Neuronal stem cell (in vitro differentiated cells): ENCODE data around the gene LCAT.
A peak's percentile ranks its signal among the peaks of the same experiment; 100 is the strongest.

Experiments
- DNase-seq: peaks from one replicate; pipeline ENCODE4 v3.0.0-alpha.2; 2013; ENCODE audit warnings: low spot score
- H2AFZ ChIP-seq: one replicate; pipeline ENCODE4 v1.6.1; 2013; ENCODE audit warnings: mild to moderate bottlenecking, low read length, inconsistent platforms
- H2AK5ac ChIP-seq: 2 replicates; pipeline ENCODE4 v1.6.1; 2013; ENCODE audit warnings: low read depth, mild to moderate bottlenecking, inconsistent platforms, low read length, moderate library complexity, mixed read lengths
- H2BK120ac ChIP-seq: 2 replicates; pipeline ENCODE4 v1.6.1; 2013; ENCODE audit warnings: low read depth, mild to moderate bottlenecking, inconsistent platforms, low read length, moderate library complexity, mixed read lengths
- H2BK12ac ChIP-seq: one replicate; pipeline ENCODE4 v1.6.1; 2013; ENCODE audit warnings: low read length, inconsistent platforms
- H2BK15ac ChIP-seq: 2 replicates; pipeline ENCODE4 v1.6.1; 2013; ENCODE audit warnings: mild to moderate bottlenecking, low read length, inconsistent platforms, mixed read lengths
- H2BK5ac ChIP-seq: one replicate; pipeline ENCODE4 v1.6.1; 2013; ENCODE audit warnings: inconsistent platforms, mild to moderate bottlenecking, low read length, moderate library complexity
- H3K14ac ChIP-seq: one replicate; pipeline ENCODE4 v1.6.1; 2013; ENCODE audit warnings: low read length, inconsistent platforms
- H3K18ac ChIP-seq: 2 replicates; pipeline ENCODE4 v1.6.1; 2013; ENCODE audit warnings: low read length, inconsistent platforms
- H3K23ac ChIP-seq: 2 replicates; pipeline ENCODE4 v1.6.1; 2013; ENCODE audit warnings: low read depth, mild to moderate bottlenecking, mixed read lengths, low read length, inconsistent platforms; ENCODE audit not compliant: poor library complexity
- H3K27ac ChIP-seq: replicated peaks from 3 replicates; pipeline ENCODE4 v1.5.1; 2013; ENCODE audit warnings: low read length, inconsistent platforms
- H3K27me3 ChIP-seq, 3 experiments: 2 replicates each; pipeline ENCODE4 v1.6.1; 2013; ENCODE audit warnings: low read length in 3 of 3, mild to moderate bottlenecking in 2 of 3, inconsistent platforms in 1 of 3, low read depth in 1 of 3, mixed read lengths in 1 of 3, moderate library complexity in 1 of 3; ENCODE audit not compliant: control insufficient read depth in 3 of 3, insufficient read depth in 3 of 3
- H3K36me3 ChIP-seq, 2 donors: replicated peaks in 1 of 2; 2 replicates each; pipeline ENCODE4 v1.6.1; 2013; ENCODE audit warnings: low read length in 2 of 2; ENCODE audit not compliant: control insufficient read depth in 2 of 2, insufficient read depth in 2 of 2
- H3K4ac ChIP-seq: 2 replicates; pipeline ENCODE4 v1.6.1; 2013; ENCODE audit warnings: inconsistent platforms, mild to moderate bottlenecking, low read length, moderate library complexity
- H3K4me1 ChIP-seq, 2 donors: 1 replicate in 1 of 2; 2 replicates in 1 of 2; pipeline ENCODE4 v1.6.1; 2013; ENCODE audit warnings: low read length in 2 of 2, low read depth in 1 of 2; ENCODE audit not compliant: control insufficient read depth in 2 of 2, insufficient read depth in 1 of 2
- H3K4me2 ChIP-seq: one replicate; pipeline ENCODE4 v1.6.1; 2013; ENCODE audit warnings: mild to moderate bottlenecking, low read length, inconsistent platforms; ENCODE audit not compliant: insufficient read depth, poor library complexity, severe bottlenecking
- H3K4me3 ChIP-seq, 2 donors: 2 replicates each; pipeline ENCODE4 v1.5.1; 2013; ENCODE audit warnings: low read length in 2 of 2, mild to moderate bottlenecking in 2 of 2, inconsistent platforms in 1 of 2, moderate library complexity in 1 of 2
- H3K79me1 ChIP-seq: one replicate; pipeline ENCODE4 v1.6.1; 2013; ENCODE audit warnings: low read depth, mild to moderate bottlenecking, inconsistent platforms, low read length, moderate library complexity
- H3K9ac ChIP-seq: one replicate; pipeline ENCODE4 v1.6.1; 2013; ENCODE audit warnings: mild to moderate bottlenecking, low read depth, low read length, inconsistent platforms; ENCODE audit not compliant: poor library complexity
- H3K9me3 ChIP-seq, 2 donors: replicated peaks in 1 of 2; 2 replicates each; pipeline versions ENCODE3 to v1.6.1; 2013; ENCODE audit warnings: low read length in 2 of 2, mild to moderate bottlenecking in 2 of 2, inconsistent platforms in 1 of 2, low read depth in 1 of 2, mixed read lengths in 1 of 2, moderate library complexity in 1 of 2; ENCODE audit not compliant: control insufficient read depth in 2 of 2, insufficient read depth in 1 of 2
- H4K8ac ChIP-seq: one replicate; pipeline ENCODE4 v1.6.1; 2013; ENCODE audit warnings: low read depth, mild to moderate bottlenecking, inconsistent platforms, low read length, moderate library complexity
- H4K91ac ChIP-seq: one replicate; pipeline ENCODE4 v1.6.1; 2013; ENCODE audit warnings: low read length, low read depth, mild to moderate bottlenecking, inconsistent platforms; ENCODE audit not compliant: poor library complexity
- WGBS, 2 donors: extraction: QIAGEN DNeasy Blood & Tissue Kit; methylation state at CpG; one replicate each; pipeline ENCODE4 v1.1.7; 2013; ENCODE audit warnings: missing lambda C conversion rate in 2 of 2, mixed read lengths in 1 of 2; ENCODE audit not compliant: insufficient read length in 2 of 2, insufficient replicate concordance in 1 of 2; ENCODE audit errors: extremely low coverage in 2 of 2; 5-methylcytosine and 5-hydroxymethylcytosine counted together

The LCAT gene

DNA sequence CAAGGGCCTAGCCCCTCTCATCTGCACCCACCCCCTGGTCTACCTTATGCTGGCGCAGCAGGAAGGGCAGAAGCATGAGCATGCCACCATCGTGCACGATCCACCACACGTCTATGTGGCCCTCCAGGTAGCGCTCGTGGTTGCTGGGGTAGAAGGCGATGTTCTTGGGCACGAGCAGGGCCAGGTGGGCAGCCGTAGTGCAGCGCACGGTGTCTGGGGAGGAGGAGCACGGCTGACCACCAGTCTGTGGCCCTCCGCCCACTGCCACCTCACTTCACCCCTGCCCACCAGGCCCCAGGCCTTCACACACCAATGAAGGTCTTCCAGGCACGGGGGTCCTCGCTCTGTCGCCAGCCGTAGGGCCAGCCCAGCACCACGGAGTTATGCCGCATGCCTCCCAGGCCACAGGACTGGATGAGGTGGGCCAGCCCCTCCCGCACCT, 2.2 kb upstream of the LCAT start:
- Histone ChIP-seq H3K23ac (peak overlapping the region; percentile 91), H2AK5ac (no peak overlapping the region)
- no CpG with 5 or more reads among the region's 20 CpGs for WGBS, 2 donors

DNA sequence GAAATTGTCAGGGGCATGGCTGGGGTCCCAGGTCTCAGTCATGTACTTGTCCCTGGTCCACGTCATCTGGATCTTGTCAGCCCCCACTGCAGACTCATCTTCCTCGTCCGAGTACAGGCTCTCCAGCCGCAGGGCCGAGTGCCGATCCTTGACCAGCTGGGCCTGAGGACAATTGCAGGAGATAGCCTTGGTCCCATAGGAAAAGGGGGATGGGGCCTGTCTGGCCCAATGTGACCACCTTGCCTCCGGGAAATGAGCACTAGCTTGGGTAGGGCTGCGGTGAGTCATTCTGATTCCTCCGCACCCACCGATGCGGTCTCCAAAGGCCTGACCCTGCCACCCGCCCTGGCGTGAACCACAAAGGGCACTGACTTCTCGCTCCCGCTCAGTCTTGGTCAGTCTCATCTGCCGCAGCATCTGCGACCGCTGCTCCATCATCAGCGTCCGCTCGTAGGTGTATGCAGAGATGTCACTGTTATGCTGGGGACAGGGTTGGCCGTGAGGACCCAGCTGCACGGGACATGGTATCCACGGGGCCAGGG, 1.5 kb upstream of the LCAT start:
- Histone ChIP-seq H3K27ac (no peak overlapping the region), H3K79me1 (peaks cover 14% of the 10 kb centered on the region), H3K18ac (no peak overlapping the region), H3K14ac (no peak overlapping the region), H3K4ac (no peak overlapping the region), H2BK15ac (no peak overlapping the region), H3K4me2 (no peak overlapping the region), H2BK12ac (no peak overlapping the region), H3K23ac (peak overlapping the region; percentile 91), H3K9me3 (peaks cover 0 to 2% of the 10 kb centered on the region in 2 donors), H2BK5ac (no peak overlapping the region), H3K4me3 (peak overlapping the region in 1 of 2 donors; percentile 0), H3K36me3 (peaks cover 59 to 81% of the 10 kb centered on the region in 2 donors), H2AFZ (no peak overlapping the region), H4K8ac (no peak overlapping the region), H2BK120ac (no peak overlapping the region), H2AK5ac (no peak overlapping the region), H3K27me3 (no peaks in the 10 kb centered on the region), H4K91ac (no peak overlapping the region), H3K9ac (no peak overlapping the region), H3K4me1 (peaks cover 7 to 9% of the 10 kb centered on the region in 2 donors)
- no CpG with 5 or more reads among the region's 24 CpGs for WGBS, 2 donors
- no peak for DNase-seq

More for the DNA sequence above, 2.2 kb upstream of the LCAT start:
- H3K79me1 ChIP-seq = peaks cover 16% of the 10 kb centered on the region
- peaks cover 7 to 9% of the 10 kb centered on the region in 2 donors for H3K4me1 ChIP-seq
- no peaks in the 10 kb centered on the region for H3K27me3 ChIP-seq
- H3K14ac ChIP-seq = peak overlapping the region; percentile 25
- H2BK15ac ChIP-seq = no peak overlapping the region
- peak overlapping the region in 1 of 2 donors; percentile 0 for H3K4me3 ChIP-seq
- peaks cover 0 to 2% of the 10 kb centered on the region in 2 donors for H3K9me3 ChIP-seq
- peaks cover 66 to 86% of the 10 kb centered on the region in 2 donors for H3K36me3 ChIP-seq
- no peak overlapping the region for H3K4ac ChIP-seq
- H3K4me2 ChIP-seq = no peak overlapping the region
- DNase-seq = no peak
- no peak overlapping the region for H3K27ac ChIP-seq
- H2BK12ac ChIP-seq = no peak overlapping the region
- no peak overlapping the region for H2AFZ ChIP-seq
- H2BK5ac ChIP-seq = no peak overlapping the region
- H2BK120ac ChIP-seq = no peak overlapping the region
- peak overlapping the region; percentile 18 for H3K9ac ChIP-seq
- no peak overlapping the region for H4K8ac ChIP-seq
- H4K91ac ChIP-seq = no peak overlapping the region
- H3K18ac ChIP-seq = no peak overlapping the region

DNA sequence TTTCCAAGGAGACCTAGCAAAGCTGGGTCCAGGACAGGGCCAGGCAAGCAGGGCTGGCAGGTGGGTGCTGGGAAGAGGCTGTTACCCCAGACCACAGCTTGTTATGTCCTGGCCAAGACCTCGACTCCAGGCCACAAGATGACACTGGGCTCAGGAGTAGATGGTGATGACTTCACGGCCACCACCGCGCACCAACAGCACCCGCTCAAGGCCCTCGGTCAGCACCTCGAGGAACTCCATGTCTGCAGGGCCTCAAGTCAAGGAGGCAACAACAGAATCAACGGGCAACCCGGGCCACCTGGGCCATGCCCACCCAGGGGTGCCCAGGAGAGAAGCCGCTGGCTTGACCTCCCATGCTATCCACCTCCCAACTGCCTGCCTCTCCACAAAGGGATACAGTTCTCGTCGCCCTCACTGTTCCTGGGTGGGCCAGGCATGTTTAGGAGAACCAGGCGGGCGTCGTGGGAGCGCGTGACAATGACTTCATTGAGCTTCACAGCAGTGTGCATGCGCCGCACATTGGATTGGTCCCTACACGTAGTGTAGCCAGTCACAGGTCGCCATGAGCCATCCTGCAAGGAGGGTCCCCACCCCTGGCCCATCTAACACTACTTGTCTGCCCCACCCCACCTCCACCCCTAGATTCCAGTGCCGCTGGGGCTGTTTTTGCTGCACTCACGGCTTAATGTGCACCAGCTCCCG, 921 bp upstream of the LCAT start:
- H4K8ac ChIP-seq = peak overlapping the region; percentile 29
- H3K4me2 ChIP-seq = no peak overlapping the region
- DNase-seq = no peak
- peaks cover 0 to 2% of the 10 kb centered on the region in 2 donors for H3K9me3 ChIP-seq
- H3K4ac ChIP-seq = no peak overlapping the region
- no peak overlapping the region for H3K27ac ChIP-seq
- no peak overlapping the region for H3K9ac ChIP-seq
- WGBS, 2 donors = no CpG with 5 or more reads among the region's 24 CpGs
- peak overlapping the region; percentile 53 for H3K23ac ChIP-seq
- peaks cover 7 to 9% of the 10 kb centered on the region in 2 donors for H3K4me1 ChIP-seq
- peaks cover 17% of the 10 kb centered on the region for H3K79me1 ChIP-seq
- H2BK120ac ChIP-seq = no peak overlapping the region
- no peak overlapping the region for H2BK15ac ChIP-seq
- no peak overlapping the region for H2AK5ac ChIP-seq
- H2BK5ac ChIP-seq = no peak overlapping the region
- H3K27me3 ChIP-seq = no peaks in the 10 kb centered on the region
- no peak overlapping the region for H4K91ac ChIP-seq
- peaks cover 58 to 81% of the 10 kb centered on the region in 2 donors for H3K36me3 ChIP-seq
- H3K14ac ChIP-seq = no peak overlapping the region
- no peak overlapping the region for H2BK12ac ChIP-seq
- peak overlapping the region in 1 of 2 donors; percentile 43 for H3K4me3 ChIP-seq
- H2AFZ ChIP-seq = no peak overlapping the region
- no peak overlapping the region for H3K18ac ChIP-seq

DNA sequence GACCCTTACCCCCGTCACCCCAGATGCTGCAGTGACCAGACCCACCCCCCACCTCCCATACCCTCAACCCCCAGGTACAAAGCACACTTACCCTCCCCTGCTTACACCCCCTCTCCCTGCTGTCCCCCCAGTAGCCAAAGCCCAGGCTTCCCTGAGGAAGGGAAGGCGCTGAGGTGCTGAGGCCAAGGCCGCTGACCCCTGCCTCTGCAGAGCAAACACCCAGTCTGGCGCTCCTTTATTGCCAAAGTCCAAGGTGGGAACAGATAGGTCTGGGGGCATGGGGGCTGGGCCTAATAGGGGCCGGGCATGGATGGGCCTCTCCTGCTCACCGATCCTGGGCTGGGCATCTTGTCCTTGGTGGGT, 683 bp downstream of the LCAT start:
- Histone ChIP-seq H3K27ac (no peak overlapping the region), H2BK12ac (no peak overlapping the region), H2BK15ac (no peak overlapping the region), H3K9ac (no peak overlapping the region), H3K4ac (no peak overlapping the region), H2BK120ac (no peak overlapping the region), H4K8ac (peak overlapping the region; percentile 82), H3K14ac (no peak overlapping the region), H3K18ac (peak overlapping the region; percentile 33), H2BK5ac (no peak overlapping the region), H3K36me3 (peaks cover 51 to 69% of the 10 kb centered on the region in 2 donors), H3K4me2 (no peak overlapping the region), H3K27me3 (no peaks in the 10 kb centered on the region), H3K9me3 (peaks cover 0 to 2% of the 10 kb centered on the region in 2 donors), H3K4me3 (no peak overlapping the region), H3K4me1 (peaks cover 7 to 9% of the 10 kb centered on the region in 2 donors), H3K23ac (no peak overlapping the region), H2AFZ (no peak overlapping the region), H3K79me1 (peaks cover 18% of the 10 kb centered on the region), H2AK5ac (no peak overlapping the region), H4K91ac (no peak overlapping the region)
- DNase-seq = no peak
- WGBS, 2 donors = no CpG with 5 or more reads among the region's 6 CpGs
